ENCODE measurements around the gene SHISAL1. TPM values are rescaled to one million over a fixed set of nuclear protein-coding genes. Genes with fewer than 3 reads are reported as not detected.

Gene SHISAL1
- total and polyA plus RNA-seq, 2 donors (not counting 3 experiments of a cell fraction or from before 2014, with no cell fraction given) = 0.01 to 0.07 TPM

DNA sequence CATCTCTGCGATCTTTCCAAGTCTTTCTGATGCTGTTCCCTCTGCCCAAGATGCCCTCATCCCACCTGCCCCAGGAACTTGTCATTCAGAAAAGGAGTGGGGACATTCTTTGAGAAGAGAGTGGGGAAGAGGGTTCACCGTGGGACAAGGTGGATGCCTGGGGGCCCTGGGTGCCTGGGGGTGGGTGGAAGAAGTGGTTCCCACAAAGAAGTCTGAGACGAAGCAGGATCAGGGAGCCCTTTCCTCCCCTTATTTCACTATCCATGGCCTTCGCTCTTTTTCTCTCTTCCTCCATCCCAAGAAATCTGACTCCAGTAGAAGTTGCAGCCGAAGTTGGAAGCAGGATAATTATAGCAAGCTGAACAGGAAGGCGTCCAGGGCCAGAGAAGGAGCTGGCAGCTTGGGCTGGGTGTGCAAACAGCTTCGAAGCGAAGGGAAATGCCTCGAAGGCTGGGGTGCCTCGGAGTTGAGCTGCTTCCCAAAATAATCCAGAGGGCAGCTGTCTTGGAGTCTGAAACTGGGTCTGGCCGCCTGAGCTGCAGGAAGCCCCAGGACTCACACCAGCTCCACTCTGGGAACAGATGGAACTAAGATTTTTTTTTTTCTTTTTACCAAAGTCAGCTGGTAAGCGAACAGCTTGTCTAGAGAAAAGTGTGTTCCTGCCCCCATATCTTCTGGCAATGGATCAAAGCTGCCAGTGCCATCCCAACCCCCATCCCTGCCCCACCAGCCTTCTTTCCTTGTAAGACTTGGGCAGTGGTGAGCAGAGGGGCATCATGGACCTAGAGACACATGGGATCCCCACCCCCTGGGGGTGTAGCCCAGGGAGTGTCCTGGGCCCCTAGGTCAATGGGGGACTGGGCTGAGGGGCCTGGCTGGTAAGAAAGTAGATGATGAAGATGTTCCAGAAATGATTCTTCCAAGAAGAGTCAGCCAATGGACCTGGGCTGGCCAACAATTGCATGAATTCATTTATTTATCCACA, 100.5 kb downstream of the SHISAL1 start:
- DNase-seq (ENCODE audit: low read depth, low spot score) (no peak), FAIRE-seq (no peak)
- dilution Hi-C loops (cut with MboI; ENCODE audit: extremely low pct_ligation_motif_present, low sequenced_read_pairs) = no loop called here
- Histone ChIP-seq H3K27me3 (ENCODE audit: control insufficient read depth in 2 of 2, insufficient read depth in 2 of 2, low read length in 2 of 2) (no peaks in the 10 kb centered on the region), H3K9me1 (replicated peaks; ENCODE audit: control insufficient read depth, extremely low read depth, insufficient read depth, low read length) (no peaks in the 10 kb centered on the region), H3K4me2 (ENCODE audit: insufficient read depth, low read length) (no peak overlapping the region), H3K4me3 (replicated peaks in 1 of 3; ENCODE audit: insufficient read depth in 1 of 3, low read depth in 1 of 3, low read length in 3 of 3) (no peak overlapping the region), H3K9me3 (replicated peaks; ENCODE audit: control insufficient read depth, insufficient read depth, low read length) (no peaks in the 10 kb centered on the region), H3K9ac (replicated peaks; ENCODE audit: extremely low read depth, insufficient read depth, low read length) (no peak overlapping the region), H3K27ac (ENCODE audit: insufficient read depth, low read depth, low read length) (no peak overlapping the region), H3K4me1 (ENCODE audit: control insufficient read depth, extremely low read depth, insufficient read depth, low read length) (no peaks in the 10 kb centered on the region), H3K36me3 (ENCODE audit: control insufficient read depth in 2 of 2, extremely low read depth in 1 of 2, insufficient read depth in 2 of 2, low read length in 2 of 2) (no peaks in the 10 kb centered on the region), H4K20me1 (replicated peaks; ENCODE audit: control insufficient read depth, extremely low read depth, insufficient read depth, low read length) (no peaks in the 10 kb centered on the region), H2AFZ (ENCODE audit: low read depth, low read length) (no peak overlapping the region), H3K79me2 (ENCODE audit: control insufficient read depth, insufficient read depth, low read length) (no peaks in the 10 kb centered on the region)
- ChIA-PET CTCF (no interaction called here), POLR2A (no interaction called here)
- BruUV-seq (replicated peaks) = no TSS peak
- TF ChIP-seq POLR2A (IDR thresholded peaks at IDR 0.05; ENCODE audit: low read depth, low read length) (no peak), EZH2 (IDR thresholded peaks at IDR 0.05; ENCODE audit: borderline replicate concordance, low read depth, low read length, severe bottlenecking) (no peak), POLR2AphosphoS5 (IDR thresholded peaks at IDR 0.05; ENCODE audit: insufficient read depth, low read depth, low read length) (no peak), JUN (IDR thresholded peaks at IDR 0.05; ENCODE audit: borderline replicate concordance, insufficient read depth, insufficient read length, low read depth) (no peak), GATA2 (IDR thresholded peaks at IDR 0.05; ENCODE audit: insufficient read depth, insufficient read length, low read depth, low read length) (no peak), MYC (IDR thresholded peaks at IDR 0.05; ENCODE audit: low read depth, low read length) (no peak)
- TF ChIP-seq, protein P1, sequence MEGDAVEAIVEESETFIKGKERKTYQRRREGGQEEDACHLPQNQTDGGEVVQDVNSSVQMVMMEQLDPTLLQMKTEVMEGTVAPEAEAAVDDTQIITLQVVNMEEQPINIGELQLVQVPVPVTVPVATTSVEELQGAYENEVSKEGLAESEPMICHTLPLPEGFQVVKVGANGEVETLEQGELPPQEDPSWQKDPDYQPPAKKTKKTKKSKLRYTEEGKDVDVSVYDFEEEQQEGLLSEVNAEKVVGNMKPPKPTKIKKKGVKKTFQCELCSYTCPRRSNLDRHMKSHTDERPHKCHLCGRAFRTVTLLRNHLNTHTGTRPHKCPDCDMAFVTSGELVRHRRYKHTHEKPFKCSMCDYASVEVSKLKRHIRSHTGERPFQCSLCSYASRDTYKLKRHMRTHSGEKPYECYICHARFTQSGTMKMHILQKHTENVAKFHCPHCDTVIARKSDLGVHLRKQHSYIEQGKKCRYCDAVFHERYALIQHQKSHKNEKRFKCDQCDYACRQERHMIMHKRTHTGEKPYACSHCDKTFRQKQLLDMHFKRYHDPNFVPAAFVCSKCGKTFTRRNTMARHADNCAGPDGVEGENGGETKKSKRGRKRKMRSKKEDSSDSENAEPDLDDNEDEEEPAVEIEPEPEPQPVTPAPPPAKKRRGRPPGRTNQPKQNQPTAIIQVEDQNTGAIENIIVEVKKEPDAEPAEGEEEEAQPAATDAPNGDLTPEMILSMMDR (IDR thresholded peaks at IDR 0.05; ENCODE audit: extremely low read depth in 1 of 2, insufficient read depth in 1 of 2, low read depth in 1 of 2, low read length in 2 of 2) = no peak
- intact Hi-C loops (cut with micrococcal nuclease) = no loop called here
